H9 (cell line): ENCODE results near the gene OR2M3. TPM values are rescaled to one million over a fixed set of nuclear protein-coding genes. Genes with fewer than 3 reads are reported as not detected.

Source experiments
- DNase-seq: peaks from one replicate; pipeline ENCODE4 v3.0.0-alpha.2; 2017
- H2AFZ ChIP-seq: one replicate; pipeline ENCODE4 v1.6.1; 2013; ENCODE audit warnings: mild to moderate bottlenecking, low read length, control low read depth, moderate library complexity
- H2AK5ac ChIP-seq: 2 replicates; pipeline ENCODE4 v1.6.1; 2013; ENCODE audit warnings: low read length, control low read depth, mixed read lengths; ENCODE audit not compliant: insufficient read length
- H2BK120ac ChIP-seq: one replicate; pipeline ENCODE4 v1.6.1; 2013; ENCODE audit warnings: low read depth, mild to moderate bottlenecking, low read length, control low read depth, inconsistent platforms; ENCODE audit not compliant: poor library complexity, severe bottlenecking
- H2BK12ac ChIP-seq: 2 replicates; pipeline ENCODE4 v1.6.1; 2013; ENCODE audit warnings: low read length, control low read depth, mixed read lengths, low read depth; ENCODE audit not compliant: insufficient read length
- H2BK15ac ChIP-seq: 2 replicates; pipeline ENCODE4 v1.6.1; 2013; ENCODE audit warnings: low read depth, low read length, control low read depth
- H2BK20ac ChIP-seq: one replicate; pipeline ENCODE4 v1.6.1; 2013; ENCODE audit warnings: low read depth, mild to moderate bottlenecking, low read length, control low read depth, inconsistent platforms; ENCODE audit not compliant: poor library complexity, severe bottlenecking
- H2BK5ac ChIP-seq: 2 replicates; pipeline ENCODE4 v1.6.1; 2013; ENCODE audit warnings: low read length, control low read depth, mixed read lengths; ENCODE audit not compliant: insufficient read length
- H3K14ac ChIP-seq: 2 replicates; pipeline ENCODE4 v1.6.1; 2013; ENCODE audit warnings: low read length, control low read depth; ENCODE audit not compliant: insufficient read depth
- H3K18ac ChIP-seq: 2 replicates; pipeline ENCODE4 v1.6.1; 2013; ENCODE audit warnings: low read depth, mild to moderate bottlenecking, mixed read lengths, low read length, control low read depth; ENCODE audit not compliant: insufficient read length
- H3K23ac ChIP-seq: 2 replicates; pipeline ENCODE4 v1.6.1; 2013; ENCODE audit warnings: low read length, control low read depth, mixed read lengths, low read depth; ENCODE audit not compliant: insufficient read length
- H3K23me2 ChIP-seq: 2 replicates; pipeline ENCODE4 v1.6.1; 2013; ENCODE audit warnings: low read depth, mild to moderate bottlenecking, mixed read lengths, low read length, control low read depth; ENCODE audit not compliant: insufficient read length, poor library complexity, severe bottlenecking
- H3K27ac ChIP-seq: 2 replicates; pipeline ENCODE4 v1.5.1; 2013; ENCODE audit warnings: low read length, control low read depth, mixed read lengths, low read depth; ENCODE audit not compliant: insufficient read length
- H3K27me3 ChIP-seq: 2 replicates; pipeline ENCODE4 v1.6.1; 2013; ENCODE audit warnings: low read length, control low read depth, inconsistent platforms; ENCODE audit not compliant: insufficient read depth
- H3K4ac ChIP-seq: 2 replicates; pipeline ENCODE4 v1.6.1; 2013; ENCODE audit warnings: low read depth, mild to moderate bottlenecking, control low read depth, inconsistent platforms, low read length, moderate library complexity
- H3K4me1 ChIP-seq: 2 replicates; pipeline ENCODE4 v1.6.1; 2013; ENCODE audit warnings: low read length, control low read depth, inconsistent platforms; ENCODE audit not compliant: insufficient read depth
- H3K4me2 ChIP-seq: 2 replicates; pipeline ENCODE4 v1.6.1; 2013; ENCODE audit warnings: low read length, control low read depth, mixed read lengths; ENCODE audit not compliant: insufficient read length, insufficient read depth
- H3K56ac ChIP-seq: 2 replicates; pipeline ENCODE4 v1.6.1; 2013; ENCODE audit warnings: low read depth, mild to moderate bottlenecking, mixed read lengths, low read length, control low read depth; ENCODE audit not compliant: insufficient read length
- H3K79me1 ChIP-seq: 2 replicates; pipeline ENCODE4 v1.6.1; 2013; ENCODE audit warnings: low read depth, mild to moderate bottlenecking, moderate library complexity, low read length, control low read depth, inconsistent platforms; ENCODE audit not compliant: insufficient read depth, poor library complexity, severe bottlenecking
- H3K79me2 ChIP-seq: 2 replicates; pipeline ENCODE4 v1.6.1; 2013; ENCODE audit warnings: low read length, control low read depth, inconsistent platforms; ENCODE audit not compliant: insufficient read depth
- H3K9ac ChIP-seq: 2 replicates; pipeline ENCODE4 v1.6.1; 2013; ENCODE audit warnings: low read length, control low read depth, mixed read lengths; ENCODE audit not compliant: insufficient read length; ENCODE audit errors: extremely low read depth
- H3K9me3 ChIP-seq: one replicate; pipeline ENCODE4 v1.6.1; 2013; ENCODE audit warnings: low read depth, low read length, inconsistent platforms; ENCODE audit not compliant: control insufficient read depth
- H3T11ph ChIP-seq: one replicate; pipeline ENCODE4 v1.6.1; 2013; ENCODE audit warnings: mild to moderate bottlenecking, low read length, control low read depth, inconsistent platforms
- H4K20me1 ChIP-seq: one replicate; pipeline ENCODE4 v1.6.1; 2013; ENCODE audit not compliant: control insufficient read depth, insufficient read length, insufficient read depth
- H4K5ac ChIP-seq: 2 replicates; pipeline ENCODE4 v1.6.1; 2013; ENCODE audit warnings: low read depth, mild to moderate bottlenecking, mixed read lengths, low read length, control low read depth; ENCODE audit not compliant: insufficient read length
- H4K8ac ChIP-seq: replicated peaks from 2 replicates; pipeline ENCODE4 v1.6.1; 2013; ENCODE audit warnings: low read length, control low read depth, mixed read lengths, low read depth; ENCODE audit not compliant: insufficient read length
- H4K91ac ChIP-seq: 2 replicates; pipeline ENCODE4 v1.6.1; 2013; ENCODE audit warnings: low read depth, mild to moderate bottlenecking, moderate library complexity, mixed read lengths, low read length, control low read depth; ENCODE audit not compliant: insufficient read length
- H3K27ac Mint-ChIP-seq, 3 experiments: 2 replicates in 2 of 3; 3 replicates in 1 of 3; pipeline ENCODE4 v1.8.0; 2020 to 2021; ENCODE audit warnings: mixed read lengths in 3 of 3, mild to moderate bottlenecking in 1 of 3, moderate library complexity in 1 of 3
- H3K27me3 Mint-ChIP-seq: 2 replicates; pipeline ENCODE4 v1.8.0; 2021; ENCODE audit warnings: low read depth, mild to moderate bottlenecking, moderate library complexity, mixed read lengths
- H3K36me3 Mint-ChIP-seq, 3 experiments: 2 replicates in 2 of 3; 3 replicates in 1 of 3; pipeline ENCODE4 v1.8.0; 2020 to 2021; ENCODE audit warnings: low read depth in 3 of 3, mixed read lengths in 3 of 3; ENCODE audit not compliant: insufficient read depth in 1 of 3
- H3K4me1 Mint-ChIP-seq, 2 experiments: 2 replicates each; pipeline ENCODE4 v1.8.0; 2020; ENCODE audit warnings: mixed read lengths in 2 of 2
- H3K4me3 Mint-ChIP-seq, 2 experiments: 2 replicates in 1 of 2; 3 replicates in 1 of 2; pipeline ENCODE4 v1.8.0; 2020 to 2021; ENCODE audit warnings: mild to moderate bottlenecking in 2 of 2, mixed read lengths in 2 of 2, moderate library complexity in 1 of 2
- H3K9me3 Mint-ChIP-seq, 2 experiments: 2 replicates in 1 of 2; 3 replicates in 1 of 2; pipeline ENCODE4 v1.8.0; 2020; ENCODE audit warnings: mild to moderate bottlenecking in 2 of 2, mixed read lengths in 2 of 2, moderate library complexity in 1 of 2
- WGBS: extraction: QIAGEN DNeasy Blood & Tissue Kit; methylation state at CpG from one replicate; pipeline ENCODE4 v1.1.7; 2013; ENCODE audit warnings: missing lambda C conversion rate, low lambda C conversion rate, mixed read lengths; ENCODE audit not compliant: insufficient read length; ENCODE audit errors: extremely low coverage; 5-methylcytosine and 5-hydroxymethylcytosine counted together
- total RNA-seq: library from RNA; stranded (reverse); gene quantifications from 2 replicates; pipeline ENCODE4 v1.2.1, GENCODE V29; 2021
- TF ChIP-seq, protein P1 (sequence below): fragments of 200-600 bp; sonication (generic); conservative IDR thresholded peaks from 3 replicates; pipeline ENCODE4 v1.8.0; 2021; ENCODE audit warnings: antibody characterized with exemption, mild to moderate bottlenecking

Gene OR2M3
- total RNA-seq, 1 experiment from 2014 or later = not detected

DNA sequence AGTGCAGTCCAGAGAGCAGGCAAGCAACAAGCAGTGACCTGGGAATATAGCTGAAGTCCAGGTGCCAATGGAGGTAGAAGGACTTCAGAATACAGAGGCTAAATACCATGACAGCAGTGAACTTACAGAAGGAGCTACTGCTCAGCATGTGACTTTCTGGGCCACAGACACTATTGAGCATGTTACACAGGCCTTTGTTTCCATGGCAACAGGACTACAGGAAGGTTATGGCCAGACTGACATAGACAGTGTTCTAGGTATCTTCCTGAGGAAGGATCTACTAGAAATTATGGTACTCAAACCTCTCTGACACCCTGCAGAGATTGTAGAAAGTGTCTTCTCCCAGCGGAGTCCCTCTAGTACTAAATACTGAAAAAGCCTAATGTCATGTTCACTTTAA, 41.1 kb upstream of the OR2M3 start:
- WGBS = no CpG with 5 or more reads among the region's 1 CpG
- no peak overlapping the region for H3K14ac ChIP-seq

More for the DNA sequence above, 41.1 kb upstream of the OR2M3 start:
- Histone ChIP-seq H4K20me1 (no peaks in the 10 kb centered on the region), H3K9me3 (peaks cover 55% of the 10 kb centered on the region), H3K9ac (no peak overlapping the region), H2AFZ (no peak overlapping the region), H4K91ac (no peak overlapping the region), H2BK12ac (no peak overlapping the region), H3K27me3 (no peaks in the 10 kb centered on the region), H2BK15ac (no peak overlapping the region), H3K4ac (no peak overlapping the region), H3K4me2 (no peak overlapping the region), H3K56ac (no peak overlapping the region), H3T11ph (no peak overlapping the region), H3K23ac (no peak overlapping the region), H4K5ac (no peak overlapping the region), H2AK5ac (no peak overlapping the region), H3K27ac (no peak overlapping the region), H3K18ac (no peak overlapping the region), H2BK20ac (no peak overlapping the region), H3K4me1 (no peaks in the 10 kb centered on the region), H2BK5ac (no peak overlapping the region), H3K79me2 (no peaks in the 10 kb centered on the region), H2BK120ac (no peak overlapping the region), H4K8ac (no peak overlapping the region), H3K79me1 (no peaks in the 10 kb centered on the region), H3K23me2 (no peaks in the 10 kb centered on the region)
- H3K36me3 Mint-ChIP-seq = peaks cover 0 to 11% (median 2%) of the 10 kb centered on the region in 3 experiments; a peak in 4 of 7 replicates
- TF ChIP-seq, protein P1, sequence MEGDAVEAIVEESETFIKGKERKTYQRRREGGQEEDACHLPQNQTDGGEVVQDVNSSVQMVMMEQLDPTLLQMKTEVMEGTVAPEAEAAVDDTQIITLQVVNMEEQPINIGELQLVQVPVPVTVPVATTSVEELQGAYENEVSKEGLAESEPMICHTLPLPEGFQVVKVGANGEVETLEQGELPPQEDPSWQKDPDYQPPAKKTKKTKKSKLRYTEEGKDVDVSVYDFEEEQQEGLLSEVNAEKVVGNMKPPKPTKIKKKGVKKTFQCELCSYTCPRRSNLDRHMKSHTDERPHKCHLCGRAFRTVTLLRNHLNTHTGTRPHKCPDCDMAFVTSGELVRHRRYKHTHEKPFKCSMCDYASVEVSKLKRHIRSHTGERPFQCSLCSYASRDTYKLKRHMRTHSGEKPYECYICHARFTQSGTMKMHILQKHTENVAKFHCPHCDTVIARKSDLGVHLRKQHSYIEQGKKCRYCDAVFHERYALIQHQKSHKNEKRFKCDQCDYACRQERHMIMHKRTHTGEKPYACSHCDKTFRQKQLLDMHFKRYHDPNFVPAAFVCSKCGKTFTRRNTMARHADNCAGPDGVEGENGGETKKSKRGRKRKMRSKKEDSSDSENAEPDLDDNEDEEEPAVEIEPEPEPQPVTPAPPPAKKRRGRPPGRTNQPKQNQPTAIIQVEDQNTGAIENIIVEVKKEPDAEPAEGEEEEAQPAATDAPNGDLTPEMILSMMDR = no peak
- DNase-seq = no peak
- peaks cover 76 to 79% of the 10 kb centered on the region in 2 experiments for H3K9me3 Mint-ChIP-seq
- H3K4me1 Mint-ChIP-seq = no peaks in the 10 kb centered on the region
- H3K27ac Mint-ChIP-seq = no peak overlapping the region
- H3K27me3 Mint-ChIP-seq = no peaks in the 10 kb centered on the region; the same call in 1 of the 2 replicates
- no peak overlapping the region for H3K4me3 Mint-ChIP-seq
